GM19193 (cell line): ENCODE measurements around the gene TNFRSF4.

Source experiments
- POLR2A ChIP-seq: IDR thresholded peaks from 4 replicates; pipeline ENCODE4 v1.6.1; 2011; ENCODE audit not compliant: insufficient read depth, insufficient read length; ENCODE audit errors: extremely low read depth

TNFRSF4 gene

DNA sequence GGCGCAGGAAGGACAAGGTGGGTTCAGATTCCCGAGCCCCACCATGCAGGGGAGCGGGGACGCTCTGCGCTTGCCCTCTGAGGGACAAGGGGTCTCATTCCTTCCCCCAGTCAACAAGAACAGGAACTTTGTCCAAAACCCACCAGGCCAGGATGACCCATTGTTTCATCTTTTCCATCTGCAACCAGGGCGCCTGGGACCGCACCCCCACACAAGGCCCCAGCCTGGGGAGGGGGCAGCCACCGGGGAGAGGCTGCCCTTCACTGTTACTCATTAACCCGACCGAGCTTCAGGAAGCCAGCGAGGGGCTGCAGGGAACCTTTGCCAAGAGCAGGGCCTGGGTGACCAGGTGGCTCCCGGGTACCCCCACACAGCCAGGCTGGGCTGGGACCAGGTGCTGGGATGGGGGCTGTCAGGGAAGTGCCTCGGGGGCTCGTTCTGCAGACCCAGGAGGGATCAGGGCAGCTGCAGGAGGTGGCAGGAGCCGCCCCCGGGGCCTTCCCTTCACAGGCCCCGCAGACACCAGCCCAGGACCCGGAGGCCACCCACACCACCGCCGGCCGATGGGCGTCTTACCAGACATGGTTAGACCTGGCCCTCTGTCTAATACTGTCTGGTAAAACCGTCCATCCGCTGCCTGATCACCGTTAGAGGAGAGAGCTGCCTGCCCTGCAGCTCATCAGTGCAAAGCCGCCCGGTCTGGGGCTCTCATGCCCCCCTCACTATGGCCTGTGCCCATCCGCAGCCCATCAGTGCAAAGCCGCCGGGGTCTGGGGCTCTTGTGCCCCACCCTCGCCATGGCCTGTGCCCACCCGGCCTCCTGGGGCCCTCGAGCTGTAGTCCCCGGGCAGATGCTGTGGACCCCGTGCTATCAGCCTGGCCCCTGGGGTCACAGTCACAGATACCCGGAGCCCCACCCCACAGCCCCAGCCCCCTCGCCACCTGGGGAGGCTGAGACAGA, 45.2 kb downstream of the TNFRSF4 start:
- TF ChIP-seq POLR2A: no peak

DNA sequence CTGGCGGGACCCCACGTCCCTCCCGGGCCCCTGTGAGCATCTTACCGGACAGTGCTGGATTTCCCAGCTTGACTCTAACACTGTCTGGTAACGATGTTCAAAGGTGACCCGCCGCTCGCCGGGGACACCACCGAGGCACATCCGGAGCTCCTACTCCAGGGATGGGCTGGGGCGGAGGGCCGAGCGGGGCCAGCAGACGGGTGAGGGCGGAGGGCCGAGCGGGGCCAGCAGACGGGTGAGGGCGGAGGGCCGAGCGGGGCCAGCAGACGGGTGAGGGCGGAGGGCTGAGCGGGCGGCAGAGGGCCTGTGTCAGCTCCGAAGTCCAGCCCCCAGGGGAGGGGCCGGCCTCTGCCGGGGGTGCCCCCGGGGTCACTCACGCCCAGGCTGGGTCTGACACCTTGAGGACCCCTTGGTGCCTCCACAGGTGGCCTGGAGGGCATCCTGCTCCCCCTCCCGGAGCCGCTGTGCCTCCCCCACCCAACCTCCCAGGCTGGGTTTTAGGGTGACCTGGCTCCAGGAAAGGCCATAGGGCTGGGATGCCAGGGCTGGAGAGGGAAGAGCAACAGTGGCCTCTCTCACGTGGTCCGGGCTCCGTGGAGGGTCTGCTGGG, 46.0 kb downstream of the TNFRSF4 start:
- no peak for TF ChIP-seq POLR2A

DNA sequence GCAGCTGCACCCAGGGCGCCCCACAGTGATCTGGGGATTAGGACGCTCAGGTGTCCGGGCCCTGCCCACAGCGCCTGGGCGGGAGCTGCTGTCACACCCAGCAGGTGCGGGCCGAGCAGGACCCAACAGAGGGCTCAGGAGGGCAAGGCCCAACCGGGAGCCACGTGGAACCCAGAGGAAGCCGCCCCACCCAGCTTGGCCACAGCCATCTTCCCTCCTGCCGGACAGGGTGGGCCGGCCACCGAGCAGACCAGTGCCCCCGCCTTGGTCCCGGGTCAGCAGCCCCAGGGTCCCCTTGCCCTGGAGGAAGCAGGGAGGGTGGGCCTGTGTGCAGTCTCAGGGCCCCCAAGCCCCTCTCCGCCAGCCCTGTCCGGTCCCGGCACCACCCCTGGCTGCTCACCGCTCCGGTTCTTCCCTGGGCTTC, 46.5 kb downstream of the TNFRSF4 start:
- no peak for TF ChIP-seq POLR2A

DNA sequence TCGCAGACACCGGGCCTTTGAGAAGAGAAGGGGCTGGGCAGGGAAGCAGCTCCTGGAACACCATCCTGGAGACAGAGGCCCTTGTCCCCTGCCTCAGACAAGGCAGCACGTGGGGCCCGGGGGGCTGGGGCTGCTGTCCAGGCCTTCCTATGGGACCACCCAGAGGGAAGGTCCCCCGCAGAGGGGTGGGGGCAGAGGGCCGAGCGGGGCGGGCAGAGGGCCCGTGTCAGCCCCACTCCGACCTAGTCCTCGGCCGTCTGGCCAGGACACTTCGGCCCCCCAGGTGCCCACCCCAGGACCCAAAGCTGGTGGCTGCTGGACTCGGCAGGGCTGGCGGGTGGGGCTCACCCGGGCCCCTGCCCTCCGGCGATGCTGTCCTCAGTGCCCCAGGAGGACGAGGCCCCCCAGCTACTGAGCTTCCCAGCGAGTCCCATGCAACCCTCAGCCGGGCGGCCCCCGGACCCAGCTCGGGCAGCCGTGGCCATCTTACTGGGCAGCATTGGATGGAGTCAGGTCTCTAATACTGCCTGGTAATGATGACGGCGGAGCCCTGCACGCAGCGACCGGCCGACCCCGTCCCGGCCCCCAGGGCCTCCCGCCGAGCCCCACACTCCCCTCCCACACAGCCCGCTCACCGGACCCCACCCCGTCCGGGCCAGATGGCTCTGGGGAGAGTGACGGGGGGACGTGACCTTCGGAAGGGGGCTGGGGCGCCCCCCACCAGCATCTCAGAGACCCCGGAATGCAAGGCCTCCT, 47.1 kb downstream of the TNFRSF4 start:
- no peak for TF ChIP-seq POLR2A

DNA sequence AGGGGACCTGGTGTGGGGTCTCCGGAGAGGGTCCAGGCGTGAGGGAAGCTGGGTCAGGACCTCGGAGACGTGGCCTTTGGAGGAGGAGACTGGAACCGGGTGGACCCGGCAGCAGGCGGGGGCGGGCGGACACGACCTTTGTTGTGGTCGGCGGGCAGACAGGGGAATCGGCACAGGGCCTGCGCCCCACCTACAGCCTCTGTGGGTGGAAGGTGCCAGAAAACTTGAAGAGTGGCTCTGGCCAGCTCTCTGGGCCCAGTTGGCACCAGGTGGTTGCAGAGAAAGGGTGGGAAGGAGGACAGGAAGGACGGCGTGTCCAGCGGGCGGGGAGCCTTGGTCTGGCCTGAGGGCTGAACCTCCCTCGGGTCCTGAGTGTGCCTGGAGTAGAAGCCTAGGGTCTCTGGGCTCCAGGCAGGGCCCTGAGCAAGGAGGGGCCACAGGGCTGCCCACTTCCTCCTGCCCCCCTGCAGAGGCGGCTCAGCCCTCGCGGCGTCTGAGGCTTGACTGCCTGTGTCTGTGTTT, 48.0 kb downstream of the TNFRSF4 start:
- no peak for TF ChIP-seq POLR2A

DNA sequence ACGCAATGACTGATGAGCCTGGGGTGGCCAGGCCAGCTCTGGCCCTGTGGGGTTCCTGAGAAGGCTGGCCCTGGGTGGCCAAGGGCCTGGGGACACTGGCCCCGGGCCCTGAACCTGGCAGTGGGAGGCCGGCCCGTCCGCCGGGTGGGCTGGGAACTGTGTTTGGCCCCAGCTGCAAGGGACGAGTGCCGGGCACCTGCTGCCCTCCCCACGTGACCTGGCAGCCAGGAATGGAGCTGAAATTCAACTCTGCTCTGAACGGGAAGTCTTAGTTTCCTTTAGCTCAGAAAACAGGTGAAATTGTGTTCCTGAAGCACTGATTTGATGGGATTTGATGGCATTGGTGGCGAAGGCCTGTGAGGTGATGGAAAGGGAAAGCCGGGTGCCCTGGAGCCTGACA, 48.5 kb downstream of the TNFRSF4 start:
- no peak for TF ChIP-seq POLR2A

DNA sequence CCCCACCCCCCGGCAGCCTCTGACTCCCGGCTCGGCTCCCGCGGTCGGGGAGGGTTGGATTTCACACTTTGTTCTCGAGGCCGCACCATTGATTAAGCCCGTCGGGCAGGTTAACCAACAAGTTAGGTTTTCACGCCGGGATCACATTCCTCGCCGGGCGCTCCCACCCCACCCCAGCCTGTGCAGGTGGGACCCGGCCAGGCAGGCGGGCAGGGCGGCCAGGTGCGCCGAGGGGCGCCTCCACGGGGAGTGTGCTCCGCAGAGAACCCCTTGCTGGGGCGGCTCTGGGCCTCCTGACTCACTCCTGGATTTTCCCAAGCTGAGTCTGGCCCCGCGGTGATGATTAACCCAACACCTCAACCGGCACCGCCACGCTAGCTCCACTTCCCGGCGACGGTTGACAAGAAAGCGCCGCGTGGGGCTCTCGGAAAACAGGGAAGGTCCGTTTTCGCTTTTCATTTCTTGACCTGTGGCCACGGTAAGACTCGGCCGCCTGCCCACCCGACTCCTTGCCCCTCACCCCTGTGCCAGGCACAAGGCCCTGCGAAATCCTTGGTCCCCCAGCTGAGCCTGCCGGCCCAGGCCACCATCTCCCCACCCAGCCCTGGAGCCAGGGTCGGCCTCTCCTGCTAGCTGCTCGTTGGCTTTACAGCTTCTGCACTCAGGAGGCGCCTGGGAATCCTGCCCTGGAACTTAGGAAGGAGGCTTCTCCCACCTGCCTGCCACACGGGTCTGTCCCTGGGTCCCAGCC, 49.1 kb downstream of the TNFRSF4 start:
- no peak for TF ChIP-seq POLR2A

DNA sequence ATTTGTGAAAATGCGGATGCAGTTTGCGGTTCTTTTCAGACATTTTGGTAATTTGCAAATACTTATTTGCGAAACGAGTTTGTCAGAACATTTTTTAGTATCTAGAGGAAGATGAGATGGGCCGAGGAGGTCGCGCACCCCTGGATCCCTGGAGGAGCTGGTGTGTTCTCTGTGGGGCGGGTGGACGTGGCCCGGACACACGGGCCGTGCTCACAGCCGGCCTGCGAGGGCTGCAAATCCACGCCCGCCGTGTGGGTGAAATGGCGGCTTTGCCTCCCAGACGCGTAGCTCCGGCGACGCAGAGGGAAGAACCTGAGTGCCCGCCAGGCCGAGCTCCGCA, 49.6 kb downstream of the TNFRSF4 start:
- TF ChIP-seq POLR2A: no peak

DNA sequence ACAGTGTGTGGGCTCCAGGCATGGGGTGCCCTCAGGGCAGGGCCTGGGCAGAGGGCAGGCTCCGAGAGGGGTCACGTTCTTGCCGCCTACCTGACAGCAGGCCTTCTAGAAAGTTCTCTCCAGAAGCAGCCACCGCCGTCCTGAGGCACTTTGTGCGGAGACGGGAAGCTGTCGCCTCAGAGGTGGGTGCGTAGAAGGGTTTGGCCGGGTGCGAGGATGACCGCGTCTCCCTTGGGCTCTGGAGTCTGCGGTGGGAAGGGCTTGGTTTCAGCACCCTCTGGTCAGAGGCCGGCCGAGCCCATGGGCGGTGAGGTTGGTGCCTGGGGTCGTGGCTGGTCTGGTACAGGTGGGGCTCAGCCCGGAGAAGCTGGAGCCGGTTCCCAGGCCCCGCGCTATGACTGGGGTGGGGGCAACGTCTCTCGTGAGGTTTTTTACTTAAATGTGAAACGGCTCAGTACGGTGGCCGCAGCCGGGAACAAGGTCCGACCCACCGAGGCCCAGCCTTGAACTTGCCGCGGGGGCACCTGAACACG, 50.3 kb downstream of the TNFRSF4 start:
- TF ChIP-seq POLR2A: no peak

DNA sequence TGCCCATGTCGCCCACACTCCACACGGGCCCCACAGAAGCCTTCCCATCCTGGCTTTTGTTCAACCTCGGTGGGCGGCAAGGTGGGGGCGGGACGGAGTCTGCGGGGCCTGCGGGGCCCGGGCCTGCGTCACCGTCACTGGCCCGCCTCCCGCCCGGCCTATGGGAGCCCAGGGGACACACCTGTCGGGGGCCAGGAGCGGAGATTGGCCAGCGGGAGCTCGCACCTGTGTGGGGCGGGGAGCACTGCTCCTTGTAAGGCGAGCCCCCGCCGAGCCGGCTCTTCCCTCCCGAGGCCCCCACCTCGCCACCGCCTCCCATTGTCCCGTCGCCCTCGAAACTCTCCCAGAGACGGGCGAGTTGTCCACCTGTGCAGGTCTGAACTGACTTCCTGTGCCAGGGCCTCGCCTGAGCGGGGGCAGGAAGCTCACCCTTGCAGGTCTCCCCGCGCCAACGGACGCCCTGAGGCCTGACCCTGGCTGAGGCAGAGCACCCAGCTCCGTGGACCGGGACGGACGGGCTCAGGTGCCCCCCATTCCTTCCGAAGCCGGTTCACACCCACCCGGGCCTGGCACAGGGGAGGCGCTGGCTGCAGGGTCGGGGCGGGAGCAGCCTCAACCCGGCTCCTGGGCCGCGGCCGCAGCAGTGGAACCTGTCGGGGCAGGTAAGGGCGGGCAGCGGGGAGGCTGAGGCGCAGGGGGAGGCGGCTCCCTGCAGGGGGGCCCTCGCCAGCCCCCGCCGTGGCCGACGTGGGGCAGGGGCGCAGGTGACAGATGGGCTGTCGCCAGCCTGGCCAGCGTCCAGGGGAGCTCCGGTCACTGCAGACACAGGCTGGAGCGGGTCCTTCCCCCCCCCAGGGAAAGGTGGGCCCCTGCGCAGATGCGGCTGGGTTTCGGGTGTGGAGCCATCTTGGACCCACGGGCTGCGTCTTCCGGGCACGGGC, 51.1 kb downstream of the TNFRSF4 start:
- TF ChIP-seq POLR2A: no peak

DNA sequence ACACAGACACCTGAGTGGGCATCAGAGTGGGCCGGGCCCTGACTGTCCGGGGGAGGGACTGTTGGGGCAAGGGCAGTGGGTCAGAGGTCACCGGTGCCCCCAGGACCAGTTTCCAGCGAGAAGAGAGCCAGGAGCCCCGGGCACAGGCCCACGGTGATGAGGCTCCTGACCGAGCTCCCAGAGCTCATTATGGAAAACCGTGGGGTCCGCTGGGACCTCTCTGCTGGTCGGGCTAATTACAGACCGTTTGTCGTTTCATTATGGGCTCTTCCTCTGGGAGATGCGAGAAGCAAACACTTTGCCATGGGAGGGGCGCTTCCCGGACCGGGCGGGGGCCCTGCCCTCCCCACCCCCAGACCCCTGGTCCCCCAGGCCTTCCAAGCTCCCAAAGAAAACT, 52.3 kb downstream of the TNFRSF4 start:
- no peak for TF ChIP-seq POLR2A
